CD14-positive monocyte (primary cell): ENCODE data around the gene PSAPL1. TPM values are rescaled to one million over a fixed set of nuclear protein-coding genes. Genes with fewer than 3 reads are reported as not detected.

ENCODE experiments used
- DNase-seq, 3 donors: peaks; one replicate each; pipeline ENCODE4 v3.0.0-alpha.2; 2011 to 2022
- H2AFZ ChIP-seq: 2 replicates; pipeline ENCODE4 v1.6.0; 2012; ENCODE audit warnings: mild to moderate bottlenecking, low read depth, low read length, inconsistent platforms; ENCODE audit not compliant: insufficient read depth, poor library complexity, severe bottlenecking
- H3K27ac ChIP-seq, 2 donors: 1 replicate in 1 of 2; 2 replicates in 1 of 2; pipeline ENCODE4 v1.5.1; 2012 to 2013; ENCODE audit warnings: low read length in 2 of 2, control low read depth in 1 of 2, inconsistent platforms in 1 of 2, low read depth in 1 of 2, mild to moderate bottlenecking in 1 of 2
- H3K27me3 ChIP-seq, 2 donors: one replicate each; pipeline versions ENCODE4 v1.6.0 to v1.6.1; 2011 to 2013; ENCODE audit warnings: low read length in 2 of 2; ENCODE audit not compliant: control insufficient read depth in 2 of 2, insufficient read depth in 2 of 2
- H3K36me3 ChIP-seq, 2 donors: replicated peaks in 1 of 2; 1 replicate in 1 of 2; 2 replicates in 1 of 2; pipeline versions ENCODE4 v1.5.1 to v1.6.1; 2012 to 2013; ENCODE audit warnings: low read length in 2 of 2, control low read depth in 1 of 2, inconsistent platforms in 1 of 2, mild to moderate bottlenecking in 1 of 2; ENCODE audit not compliant: insufficient read depth in 2 of 2, control insufficient read depth in 1 of 2
- H3K4me1 ChIP-seq, 2 donors: 1 replicate in 1 of 2; 2 replicates in 1 of 2; pipeline versions ENCODE4 v1.5.1 to v1.6.1; 2012 to 2013; ENCODE audit warnings: low read length in 2 of 2, control low read depth in 1 of 2, inconsistent platforms in 1 of 2, mild to moderate bottlenecking in 1 of 2, moderate library complexity in 1 of 2; ENCODE audit not compliant: insufficient read depth in 2 of 2, control insufficient read depth in 1 of 2
- H3K4me2 ChIP-seq: replicated peaks from 2 replicates; pipeline ENCODE3; 2012; ENCODE audit warnings: low read length, moderate library complexity, mild to moderate bottlenecking; ENCODE audit not compliant: poor library complexity, severe bottlenecking; ENCODE audit errors: extremely low read depth
- H3K4me3 ChIP-seq, 3 experiments: fragments of 200-600 bp in 1 of 3; sonication (generic) in 1 of 3; replicated peaks in 1 of 3; 1 replicate in 2 of 3; 2 replicates in 1 of 3; pipeline ENCODE4 v1.5.1; 2011 to 2013; ENCODE audit warnings: low read length in 3 of 3, mild to moderate bottlenecking in 3 of 3, control low read depth in 2 of 3, low read depth in 2 of 3, inconsistent platforms in 1 of 3, moderate library complexity in 1 of 3
- H3K79me2 ChIP-seq: 2 replicates; pipeline ENCODE4 v1.6.0; 2012; ENCODE audit warnings: mild to moderate bottlenecking, control low read depth, inconsistent platforms, low read length, moderate library complexity; ENCODE audit not compliant: insufficient read depth
- H3K9ac ChIP-seq: 2 replicates; pipeline ENCODE4 v1.6.0; 2017; ENCODE audit warnings: low read length, mild to moderate bottlenecking; ENCODE audit not compliant: insufficient read depth, poor library complexity, severe bottlenecking
- H3K9me3 ChIP-seq, 2 donors: replicated peaks in 1 of 2; 1 replicate in 1 of 2; 2 replicates in 1 of 2; pipeline versions ENCODE4 v1.5.1 to v1.6.1; 2012 to 2013; ENCODE audit warnings: low read length in 2 of 2, control low read depth in 1 of 2; ENCODE audit not compliant: control insufficient read depth in 1 of 2, insufficient read depth in 1 of 2
- H4K20me1 ChIP-seq: 2 replicates; pipeline ENCODE4 v1.6.0; 2012; ENCODE audit warnings: mild to moderate bottlenecking, low read length, control low read depth, moderate library complexity; ENCODE audit not compliant: insufficient read depth
- H3K27ac Mint-ChIP-seq, 7 donors: one replicate each; pipeline ENCODE4 v1.8.0; 2020; ENCODE audit warnings: mild to moderate bottlenecking in 7 of 7, mixed read lengths in 7 of 7, moderate library complexity in 6 of 7, inconsistent platforms in 2 of 7
- H3K27me3 Mint-ChIP-seq, 3 donors: one replicate each; pipeline ENCODE4 v1.8.0; 2021 to 2022; ENCODE audit warnings: low read depth in 3 of 3, mild to moderate bottlenecking in 3 of 3, mixed read lengths in 3 of 3, moderate library complexity in 3 of 3, inconsistent platforms in 1 of 3
- H3K36me3 Mint-ChIP-seq, 2 donors: one replicate each; pipeline ENCODE4 v1.8.0; 2020; ENCODE audit warnings: mixed read lengths in 2 of 2, inconsistent platforms in 1 of 2, mild to moderate bottlenecking in 1 of 2
- H3K4me1 Mint-ChIP-seq: one replicate; pipeline ENCODE4 v1.8.0; 2020; ENCODE audit warnings: mild to moderate bottlenecking, mixed read lengths
- H3K4me3 Mint-ChIP-seq, 2 donors: one replicate each; pipeline ENCODE4 v1.8.0; 2020; ENCODE audit warnings: mild to moderate bottlenecking in 2 of 2, mixed read lengths in 2 of 2, moderate library complexity in 1 of 2
- H3K9me3 Mint-ChIP-seq, 7 donors: one replicate each; pipeline ENCODE4 v1.8.0; 2020 to 2022; ENCODE audit warnings: mixed read lengths in 7 of 7, mild to moderate bottlenecking in 6 of 7, moderate library complexity in 6 of 7, inconsistent platforms in 2 of 7
- WGBS: methylation state at CpG from one replicate; pipeline ENCODE4 v1.1.5; 2013; ENCODE audit warnings: missing lambda C conversion rate; ENCODE audit not compliant: insufficient coverage; 5-methylcytosine and 5-hydroxymethylcytosine counted together
- intact Hi-C, 2 donors: fragments of 100-400 bp; cut with micrococcal nuclease; formaldehyde crosslinking; loops; one replicate each; pipeline versions ENCODE4 v1.15.0 to v1.15.1; 2023
- polyA plus RNA-seq, 3 donors: library from polyadenylated mRNA; depleted of rRNA in 1 of 3; unstranded in 2 of 3; stranded (reverse) in 1 of 3; fragments of 300-500 nt in 2 of 3; fragments of >200 nt in 1 of 3; fragmentation: Illumina TruSeq in 2 of 3; gene quantifications; 1 replicate in 2 of 3; 2 replicates in 1 of 3; pipeline ENCODE4 v1.2.3, GENCODE V29; 2012 to 2021
- TF ChIP-seq, protein P1 (sequence below): fragments of 200-600 bp; IDR thresholded peaks from one replicate; pipeline ENCODE4 v1.8.0; 2022; ENCODE audit warnings: antibody characterized with exemption, mild to moderate bottlenecking

PSAPL1 gene
- polyA plus RNA-seq, 3 donors = not detected

DNA sequence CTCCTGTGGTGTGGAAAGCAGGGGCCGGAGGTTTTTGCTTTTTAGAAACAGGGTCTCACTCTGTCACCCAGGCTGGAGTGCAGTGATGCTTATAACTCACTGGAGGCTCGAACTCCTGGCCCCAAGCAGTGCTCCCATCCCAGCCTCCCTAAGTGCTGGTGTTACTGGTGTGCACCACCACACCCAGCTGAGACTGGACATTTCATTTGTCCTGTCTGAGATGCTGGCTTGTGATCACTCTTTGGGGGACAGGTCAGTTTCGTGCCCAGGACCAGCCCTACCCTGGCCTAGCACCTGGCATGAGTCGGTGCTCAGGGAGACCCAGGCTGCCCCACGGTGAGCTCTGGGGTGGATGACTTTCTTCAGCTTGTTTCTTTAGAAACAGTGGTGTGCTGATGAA, 11.3 kb downstream of the PSAPL1 start:
- peaks cover 2 to 3% (median 3%) of the 10 kb centered on the region in 3 donors for H3K27me3 Mint-ChIP-seq
- Histone ChIP-seq H3K4me2 (no peak overlapping the region), H3K9ac (no peak overlapping the region), H3K27me3 (no peaks in the 10 kb centered on the region), H3K36me3 (no peaks in the 10 kb centered on the region), H3K79me2 (no peaks in the 10 kb centered on the region), H3K4me1 (no peaks in the 10 kb centered on the region), H2AFZ (no peak overlapping the region), H3K4me3 (no peak overlapping the region), H4K20me1 (no peaks in the 10 kb centered on the region), H3K27ac (no peak overlapping the region), H3K9me3 (peaks cover 4% of the 10 kb centered on the region in 2 donors)
- WGBS = 75% methylated on average over 2 of the region's 5 CpGs
- peaks cover under 1 to 4% (median 3%) of the 10 kb centered on the region in 7 donors for H3K9me3 Mint-ChIP-seq
- TF ChIP-seq, protein P1, sequence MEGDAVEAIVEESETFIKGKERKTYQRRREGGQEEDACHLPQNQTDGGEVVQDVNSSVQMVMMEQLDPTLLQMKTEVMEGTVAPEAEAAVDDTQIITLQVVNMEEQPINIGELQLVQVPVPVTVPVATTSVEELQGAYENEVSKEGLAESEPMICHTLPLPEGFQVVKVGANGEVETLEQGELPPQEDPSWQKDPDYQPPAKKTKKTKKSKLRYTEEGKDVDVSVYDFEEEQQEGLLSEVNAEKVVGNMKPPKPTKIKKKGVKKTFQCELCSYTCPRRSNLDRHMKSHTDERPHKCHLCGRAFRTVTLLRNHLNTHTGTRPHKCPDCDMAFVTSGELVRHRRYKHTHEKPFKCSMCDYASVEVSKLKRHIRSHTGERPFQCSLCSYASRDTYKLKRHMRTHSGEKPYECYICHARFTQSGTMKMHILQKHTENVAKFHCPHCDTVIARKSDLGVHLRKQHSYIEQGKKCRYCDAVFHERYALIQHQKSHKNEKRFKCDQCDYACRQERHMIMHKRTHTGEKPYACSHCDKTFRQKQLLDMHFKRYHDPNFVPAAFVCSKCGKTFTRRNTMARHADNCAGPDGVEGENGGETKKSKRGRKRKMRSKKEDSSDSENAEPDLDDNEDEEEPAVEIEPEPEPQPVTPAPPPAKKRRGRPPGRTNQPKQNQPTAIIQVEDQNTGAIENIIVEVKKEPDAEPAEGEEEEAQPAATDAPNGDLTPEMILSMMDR = no peak
- no peaks in the 10 kb centered on the region for H3K36me3 Mint-ChIP-seq
- no peak for DNase-seq
- H3K27ac Mint-ChIP-seq = no peak overlapping the region
- H3K4me3 Mint-ChIP-seq = no peak overlapping the region
- intact Hi-C loops = no loop called here
- H3K4me1 Mint-ChIP-seq = no peaks in the 10 kb centered on the region

DNA sequence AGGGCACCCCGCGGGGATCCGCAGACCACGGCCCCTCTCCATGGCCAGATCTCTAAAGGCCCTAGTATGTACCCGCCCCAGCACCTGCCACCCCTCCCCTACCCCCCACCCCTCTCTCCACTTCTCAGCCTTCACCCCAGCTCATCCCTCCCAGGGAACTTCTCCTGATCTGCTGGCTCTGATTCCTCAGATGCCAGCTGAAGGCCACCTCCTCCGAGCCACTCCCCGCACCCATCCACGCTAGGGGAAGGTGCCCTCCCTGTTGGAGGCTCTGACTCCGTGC, 11.9 kb downstream of the PSAPL1 start:
- Mint-ChIP-seq H3K36me3 (no peaks in the 10 kb centered on the region), H3K4me3 (no peak overlapping the region), H3K27ac (peak overlapping the region in 1 of 7 donors; percentile 54), H3K9me3 (peaks cover 3 to 10% (median 7%) of the 10 kb centered on the region in 7 donors), H3K27me3 (peaks cover 2 to 3% (median 2%) of the 10 kb centered on the region in 3 donors), H3K4me1 (no peaks in the 10 kb centered on the region)
- no peak for DNase-seq
- TF ChIP-seq, protein P1 = no peak
- intact Hi-C loops = no loop called here
- Histone ChIP-seq H3K4me1 (no peaks in the 10 kb centered on the region), H2AFZ (no peak overlapping the region), H3K9ac (no peak overlapping the region), H3K79me2 (no peaks in the 10 kb centered on the region), H3K27me3 (no peaks in the 10 kb centered on the region), H3K27ac (no peak overlapping the region), H3K36me3 (no peaks in the 10 kb centered on the region), H3K4me3 (no peak overlapping the region), H3K9me3 (peaks cover 4 to 7% of the 10 kb centered on the region in 2 donors), H4K20me1 (no peaks in the 10 kb centered on the region), H3K4me2 (no peak overlapping the region)
- no CpG with 5 or more reads among the region's 9 CpGs for WGBS
